DMS53 (cell line): ENCODE measurements around the gene GMPR.
A peak's percentile ranks its signal among the peaks of the same experiment; 100 is the strongest.
"Not testable (repeated sequence)": the region's sequence is repeated elsewhere in the genome, so short reads cannot be mapped to it uniquely, and the experiment has no call there.

Source experiments
- DNase-seq: peaks from one replicate; lab custom pipeline; 2025; lab: John Stamatoyannopoulos, UW

The GMPR gene

DNA sequence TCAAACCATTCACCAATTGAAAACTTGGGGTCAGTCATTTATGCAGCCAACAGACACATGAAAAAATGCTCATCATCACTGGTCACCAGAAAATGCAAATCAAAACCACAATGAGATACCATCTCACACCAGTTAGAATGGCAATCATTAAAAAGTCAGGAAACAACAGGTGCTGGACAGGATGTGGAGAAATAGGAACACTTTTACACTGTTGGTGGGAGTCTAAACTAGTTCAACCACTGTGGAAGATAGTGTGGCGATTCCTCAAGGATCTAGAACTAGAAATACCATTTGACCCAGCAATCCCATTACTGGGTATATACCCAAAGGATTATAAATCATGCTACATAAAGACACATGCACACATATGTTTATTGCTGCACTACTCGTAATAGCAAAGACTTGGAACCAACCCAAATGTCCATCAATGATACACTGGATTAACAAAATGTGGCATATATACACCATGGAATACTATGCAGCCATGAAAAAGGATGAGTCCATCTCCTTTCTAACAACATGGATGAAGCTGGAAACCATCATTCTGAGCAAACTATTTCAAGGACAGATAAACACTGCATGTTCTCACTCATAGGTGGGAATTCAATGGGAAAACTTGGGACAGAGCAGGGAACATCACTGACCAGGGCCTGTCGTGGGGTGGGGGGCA lies 13.2 kb upstream of the GMPR start:
- not testable (repeated sequence) for DNase-seq

- DNase-seq, result not testable (repeated sequence)
Observed at GRCh38 chr6:16226117-16227047, 12.0 kb upstream of the GMPR start.

GRCh38 chr6:16227048-16227562 lies 11.3 kb upstream of the GMPR start:
- no peak for DNase-seq

- DNase-seq, result no peak
Observed at GRCh38 chr6:16227605-16228004, 10.8 kb upstream of the GMPR start.

GRCh38 chr6:16228043-16228442 lies 10.3 kb upstream of the GMPR start:
- no peak for DNase-seq

DNA sequence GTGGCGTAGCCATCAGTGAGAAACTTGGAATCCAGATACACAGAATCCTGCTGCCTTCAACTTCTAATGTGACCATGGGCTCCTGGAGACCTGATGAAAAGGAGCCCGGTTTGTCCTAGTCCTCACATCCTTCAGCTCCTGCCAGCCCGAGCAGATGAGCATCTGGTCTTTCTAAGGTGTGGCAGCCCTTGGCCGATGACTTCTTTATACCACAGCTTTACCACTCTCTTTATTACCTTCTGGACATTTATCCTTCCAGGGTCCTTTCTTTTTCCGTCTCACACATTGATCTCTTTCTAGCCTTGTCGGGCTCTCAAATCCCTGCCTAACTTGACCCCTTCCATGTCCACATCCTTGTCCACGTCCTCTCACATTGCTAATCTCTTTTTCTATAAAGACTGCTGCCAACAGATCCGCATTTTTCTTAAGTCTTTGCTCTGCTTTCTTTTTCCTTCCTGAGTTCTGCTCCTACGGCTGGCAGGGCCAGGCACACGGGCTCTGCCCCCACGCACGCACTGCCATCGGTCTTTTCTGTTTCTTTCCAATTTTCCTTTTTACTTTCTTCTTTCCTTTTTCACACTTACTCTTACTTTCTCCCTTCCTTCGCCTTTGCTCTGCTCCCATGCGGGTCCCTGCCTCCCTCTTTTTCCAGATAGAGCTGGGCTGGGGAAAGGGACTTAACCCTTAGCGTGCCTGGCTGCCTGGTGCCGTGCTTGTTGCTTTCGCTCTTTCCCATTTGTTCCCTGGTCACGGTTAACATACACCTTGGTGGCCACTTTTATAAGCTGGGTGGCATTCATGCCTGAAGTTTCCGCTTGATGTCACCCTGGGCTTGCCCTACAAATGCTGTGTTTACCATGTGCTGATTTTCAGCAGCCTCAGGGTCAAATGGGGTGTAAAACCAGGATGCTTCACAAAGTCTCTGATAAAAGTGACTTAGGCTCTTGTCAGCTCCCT lies 9.4 kb upstream of the GMPR start:
- DNase-seq, result peak; percentile 35

DNA sequence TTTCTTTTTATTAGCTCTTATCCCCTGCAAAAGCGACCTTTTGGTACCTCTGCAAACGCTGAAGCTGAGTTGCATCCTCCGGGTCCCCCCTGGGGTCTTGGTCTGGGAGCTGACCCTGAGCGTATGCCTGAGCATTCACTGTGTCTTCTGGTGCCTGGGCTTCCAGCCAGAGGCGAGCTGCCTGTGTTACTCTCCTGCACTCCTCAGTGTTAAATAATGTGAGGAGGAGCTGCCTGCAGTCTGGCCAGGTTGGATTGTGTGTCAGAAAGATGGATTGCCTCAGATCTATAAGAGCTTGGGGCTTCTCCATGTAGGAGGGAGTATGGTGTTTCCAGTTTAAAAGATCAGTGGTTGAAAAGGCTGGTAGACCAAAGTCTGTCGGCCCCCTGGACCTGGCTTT lies 8.7 kb upstream of the GMPR start:
- DNase-seq, result no peak

GRCh38 chr6:16230953-16231352 lies 7.4 kb upstream of the GMPR start:
- no peak for DNase-seq

DNA sequence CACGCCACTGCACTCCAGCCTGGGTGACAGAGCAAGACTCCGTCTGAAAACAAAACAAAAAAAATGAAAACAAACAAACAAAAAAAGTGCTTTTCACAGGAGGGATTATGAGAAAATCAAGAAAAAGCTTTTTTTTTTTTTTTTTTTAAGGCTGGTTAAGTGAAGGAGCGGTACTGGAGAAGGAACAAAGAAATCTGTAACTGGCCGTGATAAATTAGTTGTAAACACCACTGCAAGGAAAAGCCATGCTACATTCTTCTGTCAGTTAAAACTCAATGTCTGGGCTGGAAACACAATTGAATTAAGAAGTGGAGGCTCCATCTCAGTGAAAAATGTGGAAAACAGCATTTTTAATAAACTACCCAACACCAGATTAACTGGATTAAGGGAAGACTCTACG lies 6.3 kb upstream of the GMPR start:
- no peak for DNase-seq

DNA sequence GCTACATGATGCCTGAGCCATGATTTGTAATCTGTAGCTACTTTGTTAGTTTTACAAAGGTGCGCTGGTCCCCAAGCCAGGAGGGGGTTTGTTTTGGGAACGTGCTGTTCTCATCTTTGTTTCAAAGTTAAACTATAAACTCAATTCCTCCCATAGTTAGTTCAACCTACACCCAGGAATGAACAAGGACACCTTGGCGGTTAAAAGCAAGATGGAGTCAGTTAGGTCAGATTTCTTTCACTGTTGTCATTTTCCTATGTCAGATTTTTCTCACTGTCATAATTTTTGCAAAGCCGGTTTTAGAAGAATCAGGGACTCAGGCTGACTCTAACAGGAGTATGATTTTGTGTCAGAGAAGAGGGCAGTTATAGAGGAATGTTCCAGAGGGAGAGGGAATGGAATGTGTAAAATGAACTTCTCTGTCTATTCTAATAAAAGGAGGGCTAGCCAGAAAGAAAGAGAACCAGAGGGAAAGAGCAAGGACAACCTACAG lies 2.3 kb upstream of the GMPR start:
- DNase-seq, result no peak

DNA sequence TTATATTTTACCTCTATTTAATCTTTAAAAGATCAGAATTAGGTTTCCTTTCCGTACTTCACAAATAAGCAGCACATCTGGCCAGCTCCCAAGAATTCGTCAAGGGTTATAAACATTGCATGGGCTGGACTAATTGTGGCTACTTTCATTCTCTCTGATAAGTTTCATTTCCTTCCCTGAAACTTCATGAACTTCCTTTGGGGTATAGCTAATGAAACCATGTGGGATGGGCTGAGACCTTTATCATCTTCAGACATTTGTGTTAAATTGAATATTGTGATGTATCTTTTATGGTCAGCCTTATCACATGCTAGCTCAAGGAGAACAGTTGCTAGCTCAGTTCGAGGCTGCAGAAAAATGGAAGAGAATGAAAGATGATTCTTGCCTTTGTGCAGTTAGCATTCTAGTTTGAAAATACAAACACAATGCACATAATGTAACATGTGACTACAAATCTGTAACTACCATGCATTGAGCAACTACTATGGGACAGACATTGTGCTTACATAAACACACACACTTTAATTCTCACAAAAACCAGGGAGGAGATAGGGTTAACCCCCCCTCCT lies 1.7 kb upstream of the GMPR start:
- no peak for DNase-seq

DNA sequence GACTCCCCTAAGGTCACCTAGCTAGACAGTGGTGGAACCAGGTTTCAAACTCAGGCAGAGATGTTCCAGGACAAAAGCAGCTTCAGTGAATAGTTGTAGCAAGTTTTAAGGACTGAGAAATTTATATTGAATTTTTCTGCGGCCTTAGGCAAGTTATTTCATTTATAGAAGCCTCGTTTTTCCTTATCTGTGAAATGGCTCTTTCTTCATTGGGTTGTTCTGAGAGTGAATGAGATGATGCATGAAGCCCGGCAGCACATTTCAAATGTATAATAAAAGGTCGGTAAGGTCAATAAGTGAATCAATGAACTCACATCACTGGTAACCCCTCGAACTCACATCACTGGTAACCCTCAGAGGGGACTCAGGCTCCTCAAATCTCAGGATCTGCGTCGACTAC lies 1.1 kb upstream of the GMPR start:
- no peak for DNase-seq

DNA sequence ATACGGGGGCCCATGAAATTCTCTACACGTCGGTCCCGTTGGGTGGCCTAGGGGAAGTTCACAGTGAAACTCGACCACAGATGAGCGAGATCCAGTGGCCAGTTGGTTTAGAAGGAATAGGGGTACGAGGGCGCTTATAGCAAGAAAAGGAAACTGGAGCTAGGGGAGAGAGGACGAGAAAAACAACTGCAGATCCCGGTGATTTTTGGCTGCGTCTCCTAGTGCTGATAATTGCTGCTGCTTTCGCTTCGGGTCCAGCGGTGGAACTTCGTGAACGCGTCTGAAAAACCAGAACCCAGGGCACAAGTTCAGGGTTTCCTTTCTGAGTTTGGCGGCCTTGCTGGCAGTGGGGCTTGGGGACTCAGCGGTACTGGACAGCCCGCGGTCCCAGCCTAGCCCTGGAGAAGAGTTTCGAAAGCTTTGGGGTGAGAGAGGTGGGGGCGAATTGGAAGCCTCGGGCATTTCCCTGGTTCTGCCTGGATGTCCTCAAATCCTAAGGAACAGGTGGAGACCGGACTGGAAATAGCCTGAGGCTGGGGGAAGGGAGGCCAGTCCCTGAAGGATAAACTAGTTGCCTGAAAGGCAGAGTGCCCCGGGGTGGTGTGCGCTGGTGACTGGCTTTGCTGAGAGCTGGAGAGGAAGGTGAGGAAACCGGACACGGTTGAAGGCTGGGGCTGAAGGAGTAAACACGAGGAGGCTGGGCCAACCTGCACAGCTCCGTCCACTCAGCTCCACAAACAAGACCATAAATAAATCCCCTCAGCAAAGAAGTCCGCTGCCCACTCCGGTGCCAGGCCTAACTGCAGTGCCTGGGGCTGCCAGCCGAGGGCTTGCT lies 793 bp downstream of the GMPR start:
- DNase-seq, result peak; percentile 92

DNA sequence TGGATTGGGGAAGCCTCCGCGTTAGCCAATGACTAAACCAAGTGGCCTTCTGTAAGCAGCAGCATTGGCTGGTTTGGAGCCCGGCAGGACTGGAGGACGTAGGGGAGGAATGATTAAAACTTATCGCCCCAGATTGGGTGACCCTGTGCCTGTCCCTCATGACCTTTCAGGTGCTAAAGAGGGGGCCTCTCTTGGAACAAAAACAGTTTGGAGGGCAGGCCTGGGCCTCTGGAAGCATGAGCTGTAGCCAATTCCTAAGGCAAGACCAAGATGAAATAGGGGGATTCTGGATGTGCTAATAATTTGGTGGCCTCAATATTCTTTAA lies 1.4 kb downstream of the GMPR start:
- DNase-seq, result no peak

DNA sequence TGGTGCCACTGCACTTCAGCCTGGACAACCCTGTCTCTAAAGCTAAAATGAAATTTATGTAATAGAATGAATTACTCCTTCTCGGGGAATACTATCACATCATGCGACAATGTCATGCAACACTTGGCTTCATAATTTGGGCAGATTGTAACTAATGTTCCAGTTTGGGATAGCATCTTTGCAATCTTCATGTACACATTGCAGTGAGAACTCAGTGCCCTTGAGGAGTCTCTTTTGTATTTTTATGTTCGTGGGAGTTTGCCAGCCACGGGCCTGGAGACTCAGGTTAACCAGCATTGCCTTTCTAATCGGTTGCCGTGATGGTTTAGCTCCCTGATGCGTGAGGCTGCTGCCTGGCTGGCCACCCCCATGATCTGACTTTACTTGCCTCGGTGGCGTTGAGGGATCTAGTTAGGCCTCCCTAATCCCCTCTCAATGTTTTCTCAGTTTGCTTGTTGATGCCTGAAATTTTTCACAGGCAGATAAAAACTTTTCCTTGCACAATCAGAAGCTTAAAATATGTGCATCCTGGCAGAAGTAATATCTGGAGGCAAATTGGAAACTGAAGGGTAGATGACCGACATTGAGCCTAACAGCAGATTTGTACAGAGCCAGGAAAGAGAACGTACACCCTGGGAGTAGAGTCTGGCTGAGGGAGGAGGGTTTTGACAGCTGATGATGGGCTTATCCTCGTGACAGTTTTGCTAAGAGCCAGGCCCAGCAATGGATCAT lies 2.4 kb downstream of the GMPR start:
- DNase-seq, result no peak

DNA sequence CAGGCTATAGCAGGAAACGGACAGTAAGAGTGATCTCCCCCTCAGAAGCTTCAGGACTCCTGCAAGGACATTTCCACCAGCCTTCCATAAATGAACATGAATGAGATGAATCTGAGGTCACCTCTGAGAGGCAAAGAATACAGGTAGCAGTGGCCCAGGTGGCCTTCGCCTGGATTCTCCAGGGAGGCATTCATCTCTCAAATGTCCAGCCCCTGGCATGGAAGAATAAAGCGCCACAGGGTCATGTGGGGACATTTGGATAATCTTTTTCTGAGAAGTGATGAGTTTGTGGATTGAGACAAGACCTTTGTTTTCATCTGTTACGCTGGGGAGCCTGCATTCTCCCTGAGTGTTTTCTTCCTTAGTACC lies 2.9 kb downstream of the GMPR start:
- DNase-seq, result no peak

DNA sequence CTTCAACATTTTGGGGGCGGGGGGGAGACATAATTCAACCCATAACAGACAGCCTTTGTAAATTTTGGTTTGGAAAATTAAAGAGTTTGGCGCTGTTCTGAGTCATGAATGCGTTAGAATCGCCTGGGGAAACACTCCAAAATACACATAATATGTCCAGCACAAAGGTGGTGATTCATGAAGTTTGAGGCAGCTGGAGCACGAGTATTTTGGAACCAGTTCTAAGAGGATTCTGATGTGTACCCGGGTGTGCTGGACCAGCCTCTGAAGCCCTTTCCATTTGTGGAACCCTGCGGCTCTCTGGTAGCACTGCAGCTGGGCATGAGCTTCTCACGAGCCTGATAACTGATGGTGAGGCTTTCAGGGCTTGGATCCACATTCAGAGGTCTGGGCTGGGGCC lies 4.7 kb downstream of the GMPR start:
- DNase-seq, result peak; percentile 28

- no peak for DNase-seq
Observed at GRCh38 chr6:16243664-16244063, 5.3 kb downstream of the GMPR start.

DNA sequence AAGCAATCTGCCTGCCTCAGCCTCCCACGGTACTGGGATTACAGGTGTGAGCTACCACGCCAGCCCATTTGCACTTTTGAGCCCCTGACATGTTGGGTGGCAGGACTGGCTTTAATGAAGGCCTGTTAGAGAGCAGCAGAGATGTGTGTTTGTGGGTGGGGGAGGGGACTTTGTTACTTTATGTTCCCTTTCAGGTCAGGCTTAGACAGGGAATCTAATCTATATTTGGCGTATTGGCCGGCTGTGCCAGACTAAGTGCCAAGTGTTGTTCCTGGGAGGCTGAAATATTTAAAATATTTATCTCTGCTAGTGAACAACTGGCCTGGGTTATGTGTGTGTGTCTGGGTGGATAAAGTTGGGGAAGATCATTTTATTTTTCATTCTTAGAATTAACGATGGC lies 6.1 kb downstream of the GMPR start:
- DNase-seq, result no peak

DNA sequence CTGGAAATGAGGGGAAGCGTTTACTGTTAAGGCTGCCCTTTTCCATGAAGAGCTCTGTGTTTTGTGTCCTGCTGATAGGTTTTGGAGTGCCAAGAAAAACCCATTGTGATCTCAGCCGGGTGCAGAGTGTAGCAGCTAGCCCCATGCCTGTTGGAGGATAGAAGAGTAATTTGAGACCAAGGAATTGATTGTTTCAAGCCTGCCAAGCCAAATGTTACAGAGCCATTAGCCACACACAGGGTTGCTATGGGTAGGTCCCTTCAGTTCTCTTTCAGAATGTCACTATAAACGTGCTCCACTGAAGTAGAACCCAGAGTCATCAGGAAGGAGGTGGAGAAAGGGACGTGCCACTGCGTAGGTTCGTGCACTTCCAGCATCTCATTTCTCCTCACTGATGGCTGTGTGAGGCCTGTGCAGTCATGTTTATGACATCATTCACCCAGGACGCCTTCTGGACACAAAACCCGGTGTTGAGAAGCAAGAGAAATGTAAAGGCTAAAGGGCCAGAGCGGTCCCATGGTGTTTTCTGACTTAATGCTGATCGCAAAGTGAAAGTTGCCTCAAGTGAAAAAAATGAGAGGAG lies 6.6 kb downstream of the GMPR start:
- no peak for DNase-seq
